A549 (cell line): ENCODE data around the gene MRPL55. TPM values are rescaled to one million over a fixed set of nuclear protein-coding genes. Genes with fewer than 3 reads are reported as not detected.

ENCODE experiments used
- ATAC-seq, 2 experiments: fragments of 200-7000 bp in 1 of 2; fragments of >200 bp in 1 of 2; cut with Nextera tagmentation in 1 of 2; cut with Tn5 transposase in 1 of 2; 3 replicates each; pipeline versions ENCODE4 v1.8.0 to v1.9.1; 2018 to 2020; ENCODE audit warnings: mild to moderate bottlenecking in 1 of 2, moderate library complexity in 1 of 2
- CTCF ChIA-PET: fragments of 300-600 bp; sonication (Branson Sonifier 250); formaldehyde crosslinking; extraction: SDS; loops from one replicate; lab custom pipeline; 2021; ENCODE audit warnings: antibody characterized with exemption, inconsistent platforms; lab: Yijun Ruan, JAX
- POLR2A ChIA-PET: fragments of 350-600 bp; formaldehyde crosslinking; extraction: SDS; loops from one replicate; lab custom pipeline; 2021; ENCODE audit warnings: antibody characterized with exemption, inconsistent platforms; lab: Yijun Ruan, JAX
- DNase-seq, 2 experiments: peaks; one replicate each; pipeline versions ENCODE4 v3.0.0 to v3.0.0-alpha.2; 2011 to 2016; ENCODE audit warnings: low read depth in 1 of 2, low spot score in 1 of 2
- FAIRE-seq: peaks from 2 replicates; lab custom pipeline; 2011; peaks lifted over from hg19 to GRCh38; lab: Jason Lieb, UNC
- H3K27ac ChIP-seq, 2 experiments: fragments of >200 bp; sonication (Bioruptor Twin); formaldehyde crosslinking; 3 replicates each; pipeline ENCODE4 v1.5.1; 2016 to 2017
- H3K4me1 ChIP-seq: fragments of >200 bp; sonication (Bioruptor Twin); formaldehyde crosslinking; 3 replicates; pipeline ENCODE4 v1.6.1; 2016
- H3K4me2 ChIP-seq: fragments of >200 bp; sonication (Bioruptor Twin); formaldehyde crosslinking; 3 replicates; pipeline ENCODE4 v1.6.1; 2016
- H3K4me3 ChIP-seq: fragments of >200 bp; sonication (Bioruptor Twin); formaldehyde crosslinking; 3 replicates; pipeline ENCODE4 v1.5.1; 2016
- H3K9me3 ChIP-seq: fragments of >200 bp; sonication (Bioruptor Twin); formaldehyde crosslinking; 3 replicates; pipeline ENCODE4 v1.6.1; 2016
- BCL3 ChIP-seq: fragments of >200 bp; sonication (Bioruptor Twin); formaldehyde crosslinking; IDR thresholded peaks from 3 replicates; pipeline ENCODE4 v1.6.1; 2016
- CEBPB ChIP-seq, 2 experiments: fragments of >200 bp in 1 of 2; sonication (Bioruptor Twin) in 1 of 2; formaldehyde crosslinking in 1 of 2; IDR thresholded peaks; 2 replicates each; pipeline ENCODE4 v1.6.1; 2012 to 2016
- CHD4 ChIP-seq: fragments of 200-600 bp; sonication (generic); IDR thresholded peaks from 2 replicates; pipeline ENCODE4 v1.6.1; 2016; ENCODE audit warnings: antibody characterized with exemption, mild to moderate bottlenecking, borderline replicate concordance
- EHF ChIP-seq: fragments of 250-450 bp; sonication (Bioruptor Pico); IDR thresholded peaks from 2 replicates; pipeline ENCODE4 v1.5.0; 2020; ENCODE audit warnings: mild to moderate bottlenecking
- EHMT2 ChIP-seq: fragments of 200-600 bp; sonication (generic); IDR thresholded peaks from 2 replicates; pipeline ENCODE4 v1.6.1; 2016; ENCODE audit warnings: antibody characterized with exemption, low read depth, mild to moderate bottlenecking, moderate library complexity
- EP300 ChIP-seq, 2 experiments: fragments of >200 bp; sonication (Bioruptor Twin); formaldehyde crosslinking; IDR thresholded peaks; 2 replicates in 1 of 2; 3 replicates in 1 of 2; pipeline ENCODE4 v1.6.1; 2016 to 2017
- ESRRA ChIP-seq: fragments of 150-350 bp; IDR thresholded peaks from 2 replicates; pipeline ENCODE4 v1.6.1; 2014; ENCODE audit warnings: mild to moderate bottlenecking, low read length, borderline replicate concordance
- FOSB ChIP-seq: fragments of 250-450 bp; sonication (Bioruptor Pico); IDR thresholded peaks from 2 replicates; pipeline ENCODE4 v1.5.0; 2020; ENCODE audit warnings: mild to moderate bottlenecking, moderate library complexity
- FOXS1 ChIP-seq: fragments of 250-450 bp; sonication (Bioruptor Pico); IDR thresholded peaks from 2 replicates; pipeline ENCODE4 v1.5.0; 2020; ENCODE audit warnings: mild to moderate bottlenecking, moderate library complexity
- HES2 ChIP-seq: fragments of >200 bp; sonication (Bioruptor Twin); formaldehyde crosslinking; IDR thresholded peaks from 2 replicates; pipeline ENCODE4 v1.6.1; 2016
- HEYL ChIP-seq: fragments of 250-450 bp; sonication (Bioruptor Pico); IDR thresholded peaks from 2 replicates; pipeline ENCODE4 v1.8.0; 2021; ENCODE audit warnings: mild to moderate bottlenecking, moderate library complexity
- HMGXB4 ChIP-seq: fragments of 250-450 bp; sonication (Bioruptor Pico); IDR thresholded peaks from 2 replicates; pipeline ENCODE4 v1.5.0; 2021; ENCODE audit warnings: mild to moderate bottlenecking, moderate library complexity, borderline replicate concordance
- HOXA7 ChIP-seq: fragments of 250-450 bp; sonication (Bioruptor Pico); IDR thresholded peaks from 2 replicates; pipeline ENCODE4 v1.5.0; 2020; ENCODE audit warnings: mild to moderate bottlenecking, moderate library complexity
- HOXB5 ChIP-seq: fragments of 250-450 bp; sonication (Bioruptor Pico); IDR thresholded peaks from 2 replicates; pipeline ENCODE4 v1.5.0; 2020; ENCODE audit warnings: mild to moderate bottlenecking, moderate library complexity
- JUNB ChIP-seq: fragments of >200 bp; sonication (Bioruptor Twin); formaldehyde crosslinking; IDR thresholded peaks from 2 replicates; pipeline ENCODE4 v1.6.1; 2016
- KDM5A ChIP-seq: fragments of 200-600 bp; sonication (generic); IDR thresholded peaks from 2 replicates; pipeline ENCODE4 v1.6.1; 2016; ENCODE audit warnings: antibody characterized with exemption, mild to moderate bottlenecking
- MAFK ChIP-seq: fragments of 450-650 bp; IDR thresholded peaks from 2 replicates; pipeline ENCODE4 v1.6.1; 2014; ENCODE audit not compliant: partially characterized antibody
- MAX ChIP-seq: IDR thresholded peaks from 2 replicates; pipeline ENCODE4 v1.6.1; 2012
- MAZ ChIP-seq: fragments of 150-350 bp; IDR thresholded peaks from 2 replicates; pipeline ENCODE4 v1.6.1; 2014; ENCODE audit warnings: antibody characterized with exemption, low read depth, low read length, borderline replicate concordance
- NFE2L2 ChIP-seq: fragments of 150-350 bp; conservative IDR thresholded peaks from 2 replicates; pipeline ENCODE4 v1.6.1; 2014; ENCODE audit warnings: low read length
- NPAS2 ChIP-seq: fragments of 250-450 bp; sonication (Bioruptor Pico); IDR thresholded peaks from 2 replicates; pipeline ENCODE4 v1.8.0; 2022; ENCODE audit warnings: mild to moderate bottlenecking, moderate library complexity, borderline replicate concordance
- PBX3 ChIP-seq: IDR thresholded peaks from 2 replicates; pipeline ENCODE4 v1.6.1; 2012
- PHF8 ChIP-seq: fragments of 200-600 bp; sonication (generic); IDR thresholded peaks from 2 replicates; pipeline ENCODE4 v1.6.1; 2016; ENCODE audit warnings: low read depth, mild to moderate bottlenecking, antibody characterized with exemption, moderate library complexity, borderline replicate concordance
- RARB ChIP-seq: fragments of 250-450 bp; sonication (Bioruptor Pico); IDR thresholded peaks from 2 replicates; pipeline ENCODE4 v1.8.0; 2021; ENCODE audit warnings: mild to moderate bottlenecking, moderate library complexity
- RCOR1 ChIP-seq: fragments of 150-350 bp; IDR thresholded peaks from 2 replicates; pipeline ENCODE4 v1.6.1; 2014; ENCODE audit warnings: antibody characterized with exemption, low read length, low read depth
- SREBF2 ChIP-seq: fragments of 450-650 bp; IDR thresholded peaks from 2 replicates; pipeline ENCODE4 v1.6.1; 2014; ENCODE audit warnings: mild to moderate bottlenecking, moderate library complexity
- TP53 ChIP-seq: fragments of 250-450 bp; sonication (Bioruptor Pico); IDR thresholded peaks from 2 replicates; pipeline ENCODE4 v1.5.0; 2021; ENCODE audit warnings: mild to moderate bottlenecking, moderate library complexity
- ZC3H11A ChIP-seq: fragments of 450-650 bp; IDR thresholded peaks from 2 replicates; pipeline ENCODE4 v1.6.1; 2014; ENCODE audit warnings: antibody characterized with exemption, mild to moderate bottlenecking
- ZFP36 ChIP-seq: fragments of 450-650 bp; IDR thresholded peaks from 2 replicates; pipeline ENCODE4 v1.6.1; 2014; ENCODE audit warnings: borderline replicate concordance; ENCODE audit not compliant: partially characterized antibody
- ZSCAN20 ChIP-seq: fragments of 250-450 bp; sonication (Bioruptor Pico); IDR thresholded peaks from 2 replicates; pipeline ENCODE4 v1.8.0; 2022; ENCODE audit warnings: mild to moderate bottlenecking, moderate library complexity
- WGBS: methylation state at CpG from one replicate; pipeline ENCODE4 v1.1.6; 2017; ENCODE audit errors: missing lambda C conversion rate; 5-methylcytosine and 5-hydroxymethylcytosine counted together
- polyA plus RNA-seq, 4 experiments: library from polyadenylated mRNA; depleted of rRNA in 3 of 4; stranded (reverse); fragments of >200 nt; fragmentation: RNase III in 1 of 4; extraction: RNeasy Plus Mini Kit Qiagen cat#74134 plus additional on column Dnase treatment in 1 of 4; gene quantifications; 2 replicates in 3 of 4; 3 replicates in 1 of 4; pipeline ENCODE4 v1.2.3, GENCODE V29; 2011 to 2017

MRPL55 gene
- polyA plus RNA-seq, 2 of the 4 experiments (the other 2 are of a cell fraction): 54.2 to 80.0 TPM

GRCh38 chr1:228065543-228066347, 43.4 kb downstream of the MRPL55 start:
- ChIA-PET POLR2A (no interaction called here), CTCF (no interaction called here)
- Histone ChIP-seq H3K4me1 (peaks cover under 1% of the 10 kb centered on the region; the same call in 1 of the 3 replicates), H3K27ac (no peak overlapping the region), H3K4me2 (no peak overlapping the region), H3K9me3 (no peaks in the 10 kb centered on the region), H3K4me3 (no peak overlapping the region)
- TF ChIP-seq KDM5A (no peak), FOSB (CRISPR knock-in tag) (no peak), PBX3 (no peak), NFE2L2 (no peak), BCL3 (no peak), NPAS2 (CRISPR knock-in tag) (no peak), CHD4 (no peak), EHMT2 (no peak), MAFK (no peak)
- WGBS: 74% methylated on average over 12 of the region's 15 CpGs
- DNase-seq (no peak), ATAC-seq (no peak), FAIRE-seq (no peak)

GRCh38 chr1:228064741-228065542, 44.2 kb downstream of the MRPL55 start:
- no peak for ATAC-seq
- Histone ChIP-seq H3K4me3 (no peak overlapping the region), H3K4me2 (no peak overlapping the region), H3K9me3 (no peaks in the 10 kb centered on the region), H3K4me1 (peaks cover 7% of the 10 kb centered on the region; the same call in 1 of the 3 replicates), H3K27ac (no peak overlapping the region)
- 63% methylated on average over 8 of the region's 15 CpGs for WGBS
- CTCF ChIA-PET: no interaction called here
- FAIRE-seq: no peak
- POLR2A ChIA-PET: no interaction called here
- DNase-seq: no peak
- TF ChIP-seq RCOR1: no peak
- TF ChIP-seq TP53: no peak
- TF ChIP-seq HEYL: no peak
- no peak for TF ChIP-seq MAX
- no peak for TF ChIP-seq ZFP36
- no peak for TF ChIP-seq HOXB5 (CRISPR knock-in tag)
- no peak for TF ChIP-seq RARB (CRISPR knock-in tag)
- TF ChIP-seq CHD4: no peak
- TF ChIP-seq HOXA7: no peak
- no peak for TF ChIP-seq EHF (CRISPR knock-in tag)

GRCh38 chr1:228064296-228064695, 44.8 kb downstream of the MRPL55 start:
- 61% methylated on average over 8 of the region's 8 CpGs for whole genome bisulfite sequencing
- H3K27ac ChIP-seq: no peak overlapping the region
- CTCF ChIA-PET: no interaction called here
- peaks cover 10% of the 10 kb centered on the region; the same call in 2 of the 3 replicates for H3K4me1 ChIP-seq
- H3K4me2 ChIP-seq: no peak overlapping the region
- no peak overlapping the region for H3K4me3 ChIP-seq
- no peak for FAIRE-seq
- POLR2A ChIA-PET: no interaction called here
- DNase-seq: no peak
- no peak for ATAC-seq
- no peaks in the 10 kb centered on the region for H3K9me3 ChIP-seq
- no peak for TF ChIP-seq FOXS1
- TF ChIP-seq EP300 (IDR thresholded peaks at IDR 0.05): no peak
- no peak for TF ChIP-seq HMGXB4
- TF ChIP-seq ESRRA: no peak
- no peak for TF ChIP-seq HOXA7
- TF ChIP-seq RCOR1: no peak
- no peak for TF ChIP-seq JUNB
- TF ChIP-seq TP53: no peak
- TF ChIP-seq SREBF2: no peak
- TF ChIP-seq HES2: no peak
- no peak for TF ChIP-seq CEBPB (IDR thresholded peaks at IDR 0.05)
- TF ChIP-seq ZSCAN20 (CRISPR knock-in tag): no peak
- no peak for TF ChIP-seq MAZ
- no peak for TF ChIP-seq ZC3H11A
- TF ChIP-seq PHF8: no peak
